HG03066 (cell line): Measurements from ENCODE around the gene HES5.
"Not testable (repeated sequence)": the region's sequence is repeated elsewhere in the genome, so short reads cannot be mapped to it uniquely, and the experiment has no call there.

Experiments
- ATAC-seq: cut with Tn5 transposase; IDR thresholded peaks from one replicate; pipeline ENCODE4 v1.9.1; 2021; ENCODE audit warnings: low read depth; ENCODE audit not compliant: unreplicated experiment

The HES5 gene

DNA sequence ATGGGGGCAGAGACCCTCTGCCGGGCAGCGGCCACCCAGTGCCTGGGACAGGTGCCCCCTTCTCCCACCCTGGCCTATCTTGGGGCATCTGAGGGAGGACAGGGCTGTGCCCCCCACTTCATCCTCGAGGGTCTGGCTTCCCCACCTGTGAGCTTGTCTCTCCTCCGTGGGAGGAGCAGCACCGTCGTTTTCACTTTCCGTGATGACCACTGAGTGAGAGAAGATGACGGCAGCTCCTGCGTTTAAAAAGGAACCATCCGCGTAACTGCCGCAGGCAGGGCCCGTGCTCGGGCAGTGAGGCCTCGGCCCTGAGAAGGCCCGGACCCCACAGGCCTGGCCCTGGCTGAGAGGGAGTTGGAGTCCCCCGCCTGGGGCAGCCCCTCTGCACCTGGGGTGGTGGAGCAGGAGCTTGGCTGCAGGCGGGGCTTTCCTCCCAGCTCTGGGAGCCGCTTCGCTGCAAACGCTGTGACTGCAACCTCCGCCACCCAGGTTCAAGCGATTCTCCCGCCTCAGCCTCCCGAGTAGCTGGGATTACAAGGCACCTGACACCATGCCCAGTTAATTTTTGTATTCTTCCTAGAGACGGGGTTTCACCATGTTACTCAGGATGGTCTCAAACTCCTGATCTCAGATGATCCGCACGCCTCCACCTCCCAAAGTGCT is 19.4 kb upstream of the HES5 start:
- ATAC-seq = not testable (repeated sequence)

GRCh38 chr1:2548068-2548589 is 18.1 kb upstream of the HES5 start:
- ATAC-seq = no peak

DNA sequence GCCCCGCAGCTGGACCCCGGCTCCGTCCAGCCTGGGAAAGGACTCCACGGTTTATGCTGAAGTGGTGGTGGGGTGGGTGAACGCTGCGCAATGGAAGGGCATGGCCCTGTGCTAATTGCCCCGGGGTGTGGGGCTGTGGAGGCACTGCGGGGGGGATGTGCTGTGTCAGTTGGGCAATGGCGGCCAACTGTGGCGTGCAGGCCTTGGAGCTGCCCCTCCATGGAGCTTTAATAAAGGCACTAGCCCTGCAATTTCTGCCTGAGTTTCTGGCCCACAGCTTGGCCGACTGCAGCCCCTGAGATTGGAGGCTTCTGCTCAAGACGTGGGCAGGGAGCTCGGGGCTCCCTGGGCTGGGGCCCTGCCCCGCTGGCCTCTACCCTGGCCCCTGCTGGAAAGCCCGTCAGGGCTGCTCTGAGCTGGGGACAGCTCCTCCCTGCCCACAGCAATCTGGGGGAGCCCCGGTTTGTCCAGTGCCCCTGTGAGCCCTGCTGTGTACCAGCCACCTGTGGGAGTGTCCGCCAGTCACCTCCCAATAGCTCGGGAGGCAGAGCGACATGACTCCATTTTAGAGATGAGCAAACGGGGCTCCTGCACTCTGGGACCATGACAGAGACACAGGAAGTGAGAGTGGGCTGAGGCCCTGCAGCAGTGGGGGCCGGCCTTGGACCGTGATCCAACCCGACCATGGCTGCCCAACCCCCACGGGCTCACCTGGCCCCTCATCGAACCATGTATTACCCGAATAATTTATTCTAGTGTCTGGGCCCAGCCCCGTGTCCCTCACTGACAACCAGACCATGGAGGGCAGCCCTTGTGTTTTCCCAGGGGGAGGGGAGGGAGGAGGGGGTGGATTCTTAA is 17.4 kb upstream of the HES5 start:
- peak; percentile 15 for ATAC-seq

DNA sequence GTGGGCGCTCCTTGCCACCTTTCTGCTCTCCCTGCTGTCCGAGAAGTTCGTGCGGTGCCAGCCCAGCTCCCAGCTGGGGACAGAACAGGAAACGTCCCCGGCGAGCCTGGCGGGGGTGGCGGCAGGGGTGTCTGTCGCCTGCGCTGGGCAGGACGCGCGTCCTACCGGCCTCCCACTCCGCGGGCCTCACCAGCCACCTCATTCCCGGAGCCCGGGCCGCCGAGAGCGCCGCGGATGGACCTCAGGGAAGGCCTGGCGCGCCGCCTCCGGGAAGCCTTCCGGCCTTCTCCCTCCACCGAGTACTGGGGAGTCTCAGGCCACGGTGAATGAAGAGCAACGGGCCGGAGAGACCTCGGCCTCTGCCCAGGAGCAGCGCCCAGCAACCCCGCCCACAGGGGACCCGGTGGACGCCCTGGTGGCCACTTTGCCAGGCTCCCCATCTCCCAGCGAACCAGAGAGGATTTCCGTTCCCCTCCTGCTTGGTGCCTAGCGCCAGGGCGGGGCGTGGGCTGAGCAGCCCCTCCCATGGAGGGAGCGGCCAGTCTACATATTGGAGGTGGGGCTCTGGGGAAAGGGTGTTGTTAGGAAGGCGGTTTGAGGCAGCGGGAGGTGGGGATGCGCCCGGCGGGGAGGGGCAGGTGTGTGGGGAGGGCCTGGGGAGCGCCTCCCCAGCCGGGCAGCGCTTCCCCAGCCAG is 16.6 kb upstream of the HES5 start:
- ATAC-seq = peak; percentile 37

DNA sequence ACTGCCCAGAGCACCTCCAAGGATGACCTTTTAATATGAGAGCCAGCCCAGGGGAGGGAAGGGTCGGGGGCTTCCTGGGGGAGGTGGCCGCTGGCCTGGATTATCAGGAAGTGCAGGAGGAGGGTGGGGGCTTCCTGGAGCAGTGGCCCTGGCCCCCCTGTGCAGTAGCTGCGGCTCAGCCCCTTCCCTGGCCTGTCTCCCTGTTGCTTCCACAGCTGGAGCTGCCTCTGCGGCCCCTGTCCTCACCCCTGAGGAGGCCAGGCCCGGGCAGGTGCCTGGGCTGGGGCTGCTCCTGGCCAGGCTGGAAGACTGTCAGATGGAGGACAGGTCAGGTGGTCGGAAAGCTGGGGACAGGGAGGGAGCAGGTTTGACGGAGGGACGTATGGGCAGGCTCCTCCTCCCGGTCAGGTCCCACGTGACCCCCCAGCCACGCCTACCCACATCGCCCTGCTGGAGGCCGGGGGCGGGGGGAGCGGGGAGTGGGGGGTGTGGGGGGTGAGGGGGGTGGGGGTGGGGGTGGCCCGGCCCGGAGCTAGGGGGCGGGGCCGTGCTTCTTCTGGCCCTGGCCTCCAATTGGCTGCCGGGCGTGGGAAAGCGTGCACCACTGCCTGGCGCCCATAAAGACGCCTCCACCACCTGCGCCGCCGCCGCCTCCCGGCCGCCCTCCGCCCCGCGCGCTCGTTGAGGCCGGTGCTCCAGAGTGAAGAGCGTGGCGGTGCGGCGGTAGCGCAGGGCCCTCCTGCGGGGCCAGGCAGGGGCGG is 15.9 kb upstream of the HES5 start:
- ATAC-seq = peak; percentile 26

GRCh38 chr1:2544875-2545640 is 15.0 kb upstream of the HES5 start:
- ATAC-seq = no peak

DNA sequence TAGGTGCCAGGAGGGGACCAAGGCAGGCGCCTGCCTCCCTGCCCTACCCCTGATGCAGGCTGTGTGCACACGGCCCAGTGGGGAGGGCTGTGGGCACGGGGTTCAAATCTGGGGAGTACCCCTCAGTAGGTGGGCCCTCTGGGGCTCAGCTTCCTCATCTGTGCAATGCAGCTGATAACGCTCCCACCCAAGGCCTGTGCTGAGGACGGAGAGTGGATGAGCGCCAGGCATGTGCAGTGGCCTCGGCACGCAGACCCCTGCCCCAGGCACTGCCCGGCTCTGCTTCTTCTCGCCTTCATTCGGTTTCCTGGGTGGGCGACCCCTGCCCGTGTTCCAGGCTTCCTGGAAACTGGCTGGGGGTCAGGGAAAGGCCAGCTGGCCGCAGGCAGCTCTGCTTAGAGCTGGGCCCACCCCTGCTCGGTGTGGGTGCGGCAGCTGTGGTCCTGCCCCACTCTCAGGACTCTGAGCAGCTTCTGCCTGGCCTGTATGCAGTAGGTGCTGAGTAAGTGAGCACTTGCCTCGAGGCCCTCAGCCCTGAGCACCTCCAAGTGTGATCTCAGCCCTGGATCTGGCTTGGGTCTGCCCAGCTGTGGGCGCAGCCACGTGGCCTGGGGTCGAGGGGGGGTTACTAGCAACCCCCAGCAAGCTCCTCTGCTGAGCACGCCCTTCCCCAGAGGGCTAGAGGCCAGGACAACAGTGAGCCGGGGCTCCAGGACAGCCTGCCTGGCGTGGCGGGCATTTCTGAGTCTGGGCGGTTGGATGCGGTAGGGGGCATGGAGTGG is 14.2 kb upstream of the HES5 start:
- ATAC-seq = no peak

GRCh38 chr1:2543543-2544092 is 13.6 kb upstream of the HES5 start:
- ATAC-seq = no peak

GRCh38 chr1:2542246-2542915 is 12.3 kb upstream of the HES5 start:
- no peak for ATAC-seq

GRCh38 chr1:2541619-2542245 is 11.7 kb upstream of the HES5 start:
- no peak for ATAC-seq

GRCh38 chr1:2540816-2541492 is 10.9 kb upstream of the HES5 start:
- no peak for ATAC-seq

- ATAC-seq = no peak
Measured at GRCh38 chr1:2539312-2539907, 9.3 kb upstream of the HES5 start.

DNA sequence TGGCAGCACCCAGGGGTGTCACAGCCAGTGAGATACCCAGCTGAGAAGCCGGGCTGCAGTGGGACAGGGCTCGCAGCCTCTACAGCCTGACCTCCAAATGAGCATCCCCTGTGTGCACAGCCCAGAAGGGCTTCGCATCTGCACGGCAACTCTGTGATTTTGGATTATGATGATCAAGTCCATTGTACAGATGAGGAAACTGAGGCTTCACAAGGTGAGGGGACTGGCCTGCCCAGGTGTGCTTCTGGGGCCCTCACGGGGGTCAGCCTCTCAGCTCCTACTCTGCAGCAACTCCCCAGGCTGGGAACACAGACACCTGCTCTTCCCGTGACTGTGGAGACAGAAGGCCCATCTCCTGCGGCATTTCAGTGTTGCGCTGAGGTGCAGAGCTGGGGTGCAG is 8.8 kb upstream of the HES5 start:
- no peak for ATAC-seq

DNA sequence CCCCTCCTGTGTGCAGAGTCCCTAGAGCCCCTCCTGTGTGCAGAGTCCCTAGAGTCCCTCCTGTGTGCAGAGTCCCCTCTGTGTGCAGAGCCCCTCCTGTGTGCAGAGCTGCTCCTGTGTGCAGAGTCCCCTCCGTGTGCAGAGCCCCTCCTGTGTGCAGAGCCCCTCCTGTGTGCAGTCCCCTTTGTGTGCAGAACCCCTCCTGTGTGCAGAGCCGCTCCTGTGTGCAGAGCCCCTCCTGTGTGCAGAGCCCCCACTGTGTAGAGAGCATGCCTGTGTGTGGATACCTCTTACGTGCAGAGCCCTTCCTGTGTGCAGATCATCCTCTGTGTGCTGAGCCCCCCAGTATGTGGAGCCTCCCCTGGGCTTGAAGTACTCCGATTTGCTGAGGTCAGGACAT is 8.3 kb upstream of the HES5 start:
- no peak for ATAC-seq

DNA sequence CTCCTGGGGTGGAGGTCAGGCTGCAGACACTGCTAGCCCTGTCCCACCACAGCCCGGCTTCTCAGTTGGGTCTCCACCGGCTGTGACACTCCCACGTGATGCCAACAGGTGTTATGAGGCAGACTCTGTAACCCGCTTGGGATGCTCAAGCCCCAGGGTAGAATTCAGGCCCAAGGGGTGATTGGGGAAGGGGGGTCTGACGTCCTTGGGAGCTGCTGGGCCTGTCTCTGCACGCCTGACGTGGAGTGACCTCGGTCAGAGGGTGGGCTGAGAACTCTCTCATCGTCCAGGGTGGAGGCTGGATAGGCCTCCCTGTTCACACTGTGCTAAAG is 7.7 kb upstream of the HES5 start:
- ATAC-seq = no peak

DNA sequence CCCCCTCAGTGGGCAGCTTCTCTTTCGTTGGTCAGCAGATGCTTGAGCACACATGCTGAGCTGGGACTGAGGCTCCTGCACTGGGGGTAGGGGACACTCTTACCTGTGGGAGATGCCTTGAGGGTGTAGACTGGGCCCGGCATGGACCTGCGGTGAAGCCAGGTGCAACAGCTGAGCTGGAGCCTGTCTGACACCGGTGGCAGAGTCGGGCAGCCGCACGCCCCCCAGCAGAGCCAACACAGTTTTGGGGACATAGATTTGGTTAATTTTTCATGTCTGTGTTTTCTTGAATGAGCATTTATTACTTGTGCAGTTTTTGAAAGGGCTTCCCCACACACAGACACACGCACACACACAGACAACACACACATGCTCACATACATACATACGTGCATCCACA is 5.9 kb upstream of the HES5 start:
- ATAC-seq = no peak

- ATAC-seq = no peak
Measured at GRCh38 chr1:2535455-2535854, 5.4 kb upstream of the HES5 start.
